Activated CD4-positive, alpha-beta T cell treated with anti-CD3 and anti-CD28 coated beads, Interleukin-2, Interleukin-6, amounts not matched to agents 100 ng/mL and 50 ng/mL, durations not matched to agents 16 hours and 8 hours (primary cell): ENCODE measurements around the gene OR10W1.

ENCODE experiments used
- DNase-seq: peaks from one replicate; pipeline ENCODE4 v3.0.0-alpha.2; 2020

The OR10W1 gene, protein sequence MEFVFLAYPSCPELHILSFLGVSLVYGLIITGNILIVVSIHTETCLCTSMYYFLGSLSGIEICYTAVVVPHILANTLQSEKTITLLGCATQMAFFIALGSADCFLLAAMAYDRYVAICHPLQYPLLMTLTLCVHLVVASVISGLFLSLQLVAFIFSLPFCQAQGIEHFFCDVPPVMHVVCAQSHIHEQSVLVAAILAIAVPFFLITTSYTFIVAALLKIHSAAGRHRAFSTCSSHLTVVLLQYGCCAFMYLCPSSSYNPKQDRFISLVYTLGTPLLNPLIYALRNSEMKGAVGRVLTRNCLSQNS

GRCh38 chr11:58268142-58268541 lies at the start of gene OR10W1:
TSS of gene OR10W1 (minus strand) at chr11:58268260. CDS start at chr11:58267858, 402 bp downstream.
- no peak for DNase-seq

DNA sequence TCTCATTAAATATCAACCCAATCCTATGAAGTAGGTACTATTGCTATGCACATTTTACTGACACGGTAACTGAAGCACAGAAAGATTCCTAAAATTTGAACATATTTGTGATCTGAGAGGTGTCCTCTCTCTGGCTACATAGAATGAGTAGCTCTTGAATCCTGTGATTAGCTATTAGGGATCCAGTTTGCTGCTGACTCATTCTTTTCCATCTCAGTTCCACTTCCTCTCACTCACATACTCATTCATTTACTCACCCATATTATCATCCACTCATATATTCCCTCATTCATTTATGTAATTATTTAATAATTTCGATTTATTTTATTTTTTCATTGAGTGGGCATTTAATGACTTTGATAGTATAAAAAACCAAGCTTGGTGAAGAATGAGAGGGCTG lies 48.1 kb upstream of the OR10W1 start:
- DNase-seq, result no peak

- no peak for DNase-seq
Measured at GRCh38 chr11:58301576-58301975, 33.5 kb upstream of the OR10W1 start.

- DNase-seq, result no peak
Measured at GRCh38 chr11:58292017-58292416, 24.0 kb upstream of the OR10W1 start.

GRCh38 chr11:58289266-58289665 lies 21.2 kb upstream of the OR10W1 start:
- no peak for DNase-seq

DNA sequence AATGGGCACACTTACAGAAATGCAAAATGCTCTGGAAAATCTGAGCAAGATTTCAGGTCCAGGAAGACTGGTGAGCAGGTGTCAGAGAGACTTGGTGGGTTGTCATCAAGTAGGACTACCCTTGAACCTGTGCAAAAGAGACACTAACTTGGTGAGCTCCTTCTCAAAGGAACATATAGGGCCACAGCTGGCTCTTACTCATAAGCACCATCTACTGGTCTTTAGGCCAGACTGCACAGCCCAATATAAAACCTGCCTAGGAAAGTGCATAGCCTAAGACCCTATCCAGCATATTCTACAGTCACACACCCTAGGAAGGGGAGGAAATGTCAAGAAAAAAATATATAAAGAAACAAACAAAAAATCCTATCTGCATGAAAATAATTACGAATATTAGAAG lies 18.2 kb upstream of the OR10W1 start:
- DNase-seq, result peak; percentile 32

- DNase-seq, result no peak
Measured at GRCh38 chr11:58285483-58286040, 17.5 kb upstream of the OR10W1 start.

DNA sequence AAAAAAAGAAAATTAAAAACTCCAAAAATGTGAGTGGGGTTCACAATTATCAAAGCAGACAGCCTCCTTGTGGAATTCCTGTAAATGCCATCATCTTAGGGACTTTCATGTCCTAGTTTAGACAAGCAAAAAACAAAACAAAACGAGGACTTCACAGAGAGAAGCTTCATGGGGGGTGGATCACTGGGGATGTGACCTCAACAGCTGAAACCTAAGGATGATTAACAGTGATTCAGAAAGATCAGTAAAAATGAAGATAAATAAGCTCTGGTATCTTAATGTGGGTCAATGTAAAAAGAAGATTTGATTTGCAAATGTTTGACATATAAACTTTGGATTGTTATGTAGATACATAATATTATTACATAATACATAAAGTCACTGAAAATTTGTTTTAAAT lies 8.1 kb upstream of the OR10W1 start:
- no peak for DNase-seq

DNA sequence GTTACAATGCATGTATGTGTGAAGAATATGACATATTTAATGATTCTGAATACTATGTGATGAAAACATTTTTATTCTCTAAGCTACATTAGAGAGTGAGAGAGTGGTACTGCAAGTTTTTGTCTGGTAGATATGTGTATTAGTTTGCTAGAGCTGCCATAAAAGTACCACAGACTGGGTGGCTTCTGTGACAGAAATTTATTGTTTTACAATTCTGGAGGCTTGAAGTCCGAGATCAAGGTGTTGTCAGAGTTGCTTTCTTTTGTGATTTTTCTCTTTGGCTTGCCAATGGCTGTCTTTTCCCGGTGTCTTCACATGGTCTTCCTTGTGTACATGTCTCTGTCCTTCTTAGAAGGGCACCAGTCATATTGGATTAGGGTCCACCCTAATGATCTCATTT lies 6.9 kb upstream of the OR10W1 start:
- DNase-seq, result no peak

GRCh38 chr11:58259983-58260382 lies 8.1 kb downstream of the OR10W1 start:
- DNase-seq, result no peak

DNA sequence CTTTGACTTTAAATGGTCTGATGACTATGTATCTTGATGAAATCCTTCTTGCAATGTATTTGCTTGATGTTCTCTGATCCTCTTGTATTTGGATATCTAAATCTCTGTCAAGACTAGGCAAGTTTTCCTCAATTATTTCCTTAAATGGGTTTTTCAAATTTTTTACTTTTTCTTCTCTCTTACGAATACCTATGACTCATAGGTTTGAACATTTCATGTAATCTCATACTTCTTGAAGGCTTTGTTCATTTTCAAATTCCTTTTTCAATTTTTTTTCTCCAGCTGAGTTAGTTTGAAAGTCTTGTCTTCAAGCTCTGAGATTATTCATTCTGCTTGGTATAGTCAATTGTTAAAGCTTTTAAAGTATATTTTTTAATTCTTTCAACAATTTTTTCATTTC lies 13.1 kb downstream of the OR10W1 start:
- DNase-seq, result no peak

- no peak for DNase-seq
Measured at GRCh38 chr11:58243954-58244353, 24.1 kb downstream of the OR10W1 start.

GRCh38 chr11:58227956-58228615 lies 40.0 kb downstream of the OR10W1 start:
- no peak for DNase-seq

- DNase-seq, result no peak
Measured at GRCh38 chr11:58222721-58223120, 45.3 kb downstream of the OR10W1 start.
